T1000 (cell line): ENCODE data around the gene NUP50.

Experiments
- DNase-seq: peaks from one replicate; lab custom pipeline; 2025; ENCODE audit warnings: mixed read lengths; lab: John Stamatoyannopoulos, UW

NUP50 gene

DNA sequence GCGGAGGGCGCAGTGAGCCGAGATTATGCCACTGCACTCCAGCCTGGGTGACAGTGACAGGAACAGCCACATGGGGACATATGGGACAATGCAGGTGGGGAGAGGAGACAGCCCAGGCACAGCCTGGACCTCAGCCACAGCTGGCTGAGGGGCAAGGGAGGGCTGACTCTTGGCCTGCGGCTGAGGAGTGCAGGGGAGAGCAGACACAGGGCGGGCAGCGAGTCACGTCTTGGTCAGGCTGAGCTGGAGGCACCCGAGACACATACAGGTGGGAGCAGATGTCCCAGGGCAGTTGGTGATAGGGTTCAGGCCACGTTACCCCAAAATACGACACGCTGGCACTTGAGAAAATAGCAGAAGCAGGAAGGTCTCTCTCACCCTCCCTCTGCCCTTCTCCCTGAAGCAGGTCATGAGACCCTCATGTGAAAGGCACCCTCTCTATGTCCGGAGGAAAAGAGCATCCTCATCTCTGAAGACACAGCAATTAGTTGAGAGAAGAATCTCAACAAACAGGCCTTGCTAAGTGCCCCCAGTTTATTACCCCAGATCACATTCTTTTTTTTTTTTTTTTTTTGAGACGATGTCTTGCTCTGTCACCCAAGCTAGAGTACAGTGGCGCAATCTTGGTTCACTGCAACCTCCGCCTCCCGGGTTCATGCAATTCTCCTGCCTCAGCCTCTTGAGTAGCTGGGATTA, 66.4 kb downstream of the NUP50 start:
- DNase-seq: no peak

GRCh38 chr22:45231293-45231692, 67.6 kb downstream of the NUP50 start:
- no peak for DNase-seq

- no peak for DNase-seq
These were observed 69.7 kb downstream of the NUP50 start for GRCh38 chr22:45233386-45233785.

GRCh38 chr22:45233827-45234226, 70.1 kb downstream of the NUP50 start:
- DNase-seq: no peak

GRCh38 chr22:45235101-45235777, 71.5 kb downstream of the NUP50 start:
- DNase-seq: no peak

DNA sequence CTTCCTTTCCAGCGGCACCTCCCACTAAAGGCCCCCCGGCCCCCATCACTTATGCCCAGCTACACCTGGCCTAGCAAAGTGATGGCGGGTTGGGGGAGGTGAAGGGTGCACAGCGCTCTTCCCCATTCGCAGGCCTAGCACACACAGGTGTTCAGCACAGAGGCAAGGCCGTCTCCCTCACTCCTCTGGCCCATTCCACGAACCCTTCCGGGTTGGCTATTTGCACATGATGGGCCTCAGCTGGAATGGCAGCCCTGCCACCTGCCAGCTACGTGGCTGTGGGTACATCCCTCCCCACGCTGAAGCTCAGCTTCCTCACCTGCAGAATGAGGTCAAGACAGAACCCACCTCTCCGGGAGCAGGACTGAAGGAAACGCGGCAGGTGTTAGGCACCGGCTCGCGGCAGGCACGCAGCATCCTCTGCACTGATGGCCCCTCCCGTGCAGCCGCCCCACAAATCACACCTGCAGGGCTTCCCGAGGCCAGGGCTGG, 72.2 kb downstream of the NUP50 start:
- DNase-seq: no peak

DNA sequence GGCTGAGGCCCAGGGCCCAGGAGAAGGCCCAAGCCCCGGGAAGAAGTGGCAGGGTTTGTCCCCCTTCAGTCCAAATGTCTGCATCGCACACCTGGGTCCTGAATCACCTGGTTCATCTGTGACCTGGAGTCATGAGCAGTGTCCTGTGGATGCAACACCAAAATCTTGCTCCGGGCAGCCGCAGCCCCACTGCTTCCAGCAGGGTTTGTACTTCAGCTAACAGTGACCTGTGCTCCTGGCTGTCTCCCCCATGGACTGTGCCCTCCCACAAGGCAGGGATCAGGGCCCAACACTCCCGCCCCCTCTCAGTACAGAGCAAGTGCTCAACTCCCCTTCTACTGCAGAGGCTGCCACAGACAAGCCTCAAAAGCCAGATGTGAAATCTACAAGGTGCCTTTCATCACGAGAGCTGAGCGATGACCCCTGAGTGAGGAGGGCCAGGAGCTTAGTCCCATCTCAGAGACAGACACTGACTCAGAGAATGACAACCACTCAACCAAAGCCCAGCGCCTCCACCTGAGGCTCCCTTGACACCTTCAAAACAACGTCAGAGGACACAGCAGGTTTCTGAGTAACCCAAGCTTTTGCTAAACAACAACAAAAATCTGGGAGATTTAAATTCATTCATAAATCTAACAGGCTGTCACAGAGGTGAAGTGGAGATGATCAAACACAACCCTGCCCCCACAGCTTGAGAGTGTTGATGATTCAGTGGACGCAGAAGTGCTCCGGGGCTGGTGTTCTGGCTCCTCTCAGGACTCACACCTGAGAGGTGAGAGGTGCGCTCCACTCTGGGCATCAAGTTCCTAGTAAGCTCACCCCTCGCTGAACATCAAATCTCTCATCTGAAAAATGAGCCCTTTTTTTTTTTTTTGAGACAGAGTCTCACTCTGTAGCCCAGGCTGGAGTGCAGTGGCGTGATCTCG, 73.6 kb downstream of the NUP50 start:
- no peak for DNase-seq
